Uterus (tissue), 4 donors: ENCODE measurements around the gene CRY1. TPM values are rescaled to one million over a fixed set of nuclear protein-coding genes. Genes with fewer than 3 reads are reported as not detected.
A peak's percentile ranks its signal among the peaks of the same experiment; 100 is the strongest.

ENCODE experiments used
- DNase-seq, 2 donors: peaks; one replicate each; pipeline ENCODE4 v3.0.0-alpha.2; 2019 to 2020
- H3K27ac ChIP-seq, 2 donors: fragments of 200-600 bp; sonication (generic); 1 replicate in 1 of 2; 2 replicates in 1 of 2; pipeline ENCODE4 v1.5.1; 2016 to 2018
- H3K27me3 ChIP-seq, 2 donors: fragments of 200-600 bp; sonication (generic); one replicate each; pipeline ENCODE4 v1.5.1; 2018 to 2019; ENCODE audit warnings: control low read depth in 1 of 2
- H3K36me3 ChIP-seq, 2 donors: fragments of 200-600 bp; sonication (generic); one replicate each; pipeline ENCODE4 v1.5.1; 2019; ENCODE audit warnings: control low read depth in 1 of 2
- H3K4me1 ChIP-seq, 2 donors: fragments of 200-600 bp; sonication (generic); one replicate each; pipeline ENCODE4 v1.5.1; 2018 to 2019; ENCODE audit warnings: control low read depth in 1 of 2
- H3K4me3 ChIP-seq, 2 donors: fragments of 200-600 bp; sonication (generic); 1 replicate in 1 of 2; 2 replicates in 1 of 2; pipeline ENCODE4 v1.5.1; 2018 to 2019; ENCODE audit warnings: mild to moderate bottlenecking in 1 of 2
- H3K9me3 ChIP-seq, 2 donors: fragments of 200-600 bp; sonication (generic); one replicate each; pipeline ENCODE4 v1.5.1; 2019; ENCODE audit warnings: control low read depth in 1 of 2
- CTCF ChIP-seq, 4 experiments: fragments of 200-600 bp in 2 of 4; fragments of 450-650 bp in 2 of 4; sonication (generic) in 2 of 4; IDR thresholded peaks; one replicate each; pipeline ENCODE4 v1.5.1; 2016 to 2019; ENCODE audit warnings: antibody characterized with exemption in 4 of 4, mild to moderate bottlenecking in 2 of 4, moderate library complexity in 1 of 4
- POLR2A ChIP-seq, 2 donors: fragments of 450-650 bp; IDR thresholded peaks; one replicate each; pipeline ENCODE4 v1.6.1; 2016; ENCODE audit warnings: antibody characterized with exemption in 2 of 2, mild to moderate bottlenecking in 1 of 2, moderate library complexity in 1 of 2
- intact Hi-C: fragments of 100-400 bp; cut with DNase I; formaldehyde crosslinking; loops from one replicate; pipeline ENCODE4 v1.15.1; 2023; ENCODE audit warnings: low total_unique reads
- total RNA-seq, 4 donors: library from RNA; depleted of rRNA in 3 of 4; stranded (reverse); fragments of >200 nt in 3 of 4; gene quantifications; one replicate each; pipeline versions ENCODE4 v1.1.0 to v1.2.4, GENCODE V29; 2014 to 2023
- donor health status: DM: yes; HTN: yes; CAD: no.

The CRY1 gene
- total RNA-seq, 4 donors from 2014 or later, result 8.2 to 66.5 (median 35.6) TPM

- intact Hi-C loops, result loop anchor here (10.0 kb wide), 1 partner anchor 139 kb away; the partner anchor contains the start of gene CRY1
- H3K36me3 ChIP-seq, result no peaks in the 10 kb centered on the region
- TF ChIP-seq CTCF (IDR thresholded peaks at IDR 0.05) (peak in 1 of 4 experiments; percentile 36), POLR2A (IDR thresholded peaks at IDR 0.05) (peak; percentile 88 to 98)
- H3K27me3 ChIP-seq, result no peaks in the 10 kb centered on the region
- peak; percentile 95 to 98 for DNase-seq
- peak within 1 kb of the TSS; percentile 75 to 95 for H3K4me3 ChIP-seq
- no peaks in the 10 kb centered on the region for H3K4me1 ChIP-seq
- peak within 1 kb of the TSS; percentile 95 to 100 for H3K27ac ChIP-seq
- H3K9me3 ChIP-seq, result no peaks in the 10 kb centered on the region
Measured at GRCh38 chr12:106955377-106956047, 137.8 kb downstream of the CRY1 start, which contains the start of gene TMEM263. TSS of gene TMEM263 (plus strand) at chr12:106955907. CDS start at chr12:106967117, 11,210 bp downstream.

GRCh38 chr12:106954462-106955376 lies 138.6 kb downstream of the CRY1 start:
- TF ChIP-seq POLR2A (IDR thresholded peaks at IDR 0.05) (no peak), CTCF (IDR thresholded peaks at IDR 0.05) (no peak)
- intact Hi-C loops, result loop anchor here (10.0 kb wide), 1 partner anchor 140 kb away; the partner anchor contains the start of gene CRY1
- H3K27me3 ChIP-seq, result no peaks in the 10 kb centered on the region
- no peaks in the 10 kb centered on the region for H3K9me3 ChIP-seq
- H3K4me1 ChIP-seq, result no peaks in the 10 kb centered on the region
- DNase-seq, result peak; percentile 52 to 55
- H3K36me3 ChIP-seq, result no peaks in the 10 kb centered on the region
- peak overlapping the region; percentile 47 to 95 for H3K4me3 ChIP-seq
- peak overlapping the region; percentile 95 to 100 for H3K27ac ChIP-seq

- Histone ChIP-seq H3K27ac (peak overlapping the region; percentile 95 to 100), H3K4me1 (no peaks in the 10 kb centered on the region), H3K27me3 (no peaks in the 10 kb centered on the region), H3K36me3 (no peaks in the 10 kb centered on the region), H3K9me3 (no peaks in the 10 kb centered on the region), H3K4me3 (no peak overlapping the region)
- DNase-seq, result peak in 1 of 2 donors; percentile 21
- TF ChIP-seq CTCF (IDR thresholded peaks at IDR 0.05) (no peak), POLR2A (IDR thresholded peaks at IDR 0.05) (no peak)
- intact Hi-C loops, result loop anchor here (10.0 kb wide), 1 partner anchor 141 kb away; the partner anchor contains the start of gene CRY1
Measured at GRCh38 chr12:106953352-106954250, 139.7 kb downstream of the CRY1 start.

- H3K4me3 ChIP-seq, result no peak overlapping the region
- no peaks in the 10 kb centered on the region for H3K9me3 ChIP-seq
- H3K4me1 ChIP-seq, result no peaks in the 10 kb centered on the region
- no peak overlapping the region for H3K27ac ChIP-seq
- intact Hi-C loops, result loop anchor here (10.0 kb wide), 1 partner anchor 144 kb away; the partner anchor contains the start of gene CRY1
- no peak for TF ChIP-seq CTCF (IDR thresholded peaks at IDR 0.05)
- no peak for TF ChIP-seq POLR2A (IDR thresholded peaks at IDR 0.05)
- H3K27me3 ChIP-seq, result no peaks in the 10 kb centered on the region
- DNase-seq, result no peak
- H3K36me3 ChIP-seq, result no peaks in the 10 kb centered on the region
Measured at GRCh38 chr12:106950591-106950990, 142.8 kb downstream of the CRY1 start.
